Activated CD8-positive, alpha-beta memory T cell treated with anti-CD3 and anti-CD28 coated beads for 4 hours (primary cell): ENCODE measurements around the gene ALDH9A1.
"Not testable (repeated sequence)": the region's sequence is repeated elsewhere in the genome, so short reads cannot be mapped to it uniquely, and the experiment has no call there.

Experiments used
- DNase-seq, 2 donors: peaks; one replicate each; pipeline ENCODE4 v3.0.0-alpha.2; 2020; ENCODE audit warnings: low read depth in 2 of 2

Gene ALDH9A1

GRCh38 chr1:165686971-165687433 is 11.4 kb downstream of the ALDH9A1 start:
- no peak for DNase-seq

- DNase-seq = no peak
Measured at GRCh38 chr1:165686121-165686970, 12.0 kb downstream of the ALDH9A1 start.

- DNase-seq = no peak
Measured at GRCh38 chr1:165683848-165684485, 14.4 kb downstream of the ALDH9A1 start.

DNA sequence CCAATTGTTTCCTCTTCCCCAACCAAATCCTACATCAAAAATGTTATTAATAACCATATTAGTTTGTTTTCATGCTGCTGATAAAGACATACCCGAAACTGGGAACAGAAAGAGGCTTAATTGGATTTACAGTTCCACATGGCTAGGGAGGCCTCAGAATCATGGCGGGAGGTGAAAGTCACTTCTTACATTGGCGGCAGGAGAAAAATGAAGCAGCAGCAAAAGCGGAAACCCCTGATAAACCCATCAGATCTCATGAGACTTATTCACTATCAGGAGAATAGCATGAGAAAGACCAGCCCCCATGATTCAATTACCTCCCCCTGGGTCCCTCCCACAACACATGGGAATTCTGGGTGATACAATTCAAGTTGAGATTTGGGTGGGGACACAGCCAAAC is 17.6 kb downstream of the ALDH9A1 start:
- not testable (repeated sequence) for DNase-seq

GRCh38 chr1:165680303-165680702 is 18.1 kb downstream of the ALDH9A1 start:
- DNase-seq = no peak

DNA sequence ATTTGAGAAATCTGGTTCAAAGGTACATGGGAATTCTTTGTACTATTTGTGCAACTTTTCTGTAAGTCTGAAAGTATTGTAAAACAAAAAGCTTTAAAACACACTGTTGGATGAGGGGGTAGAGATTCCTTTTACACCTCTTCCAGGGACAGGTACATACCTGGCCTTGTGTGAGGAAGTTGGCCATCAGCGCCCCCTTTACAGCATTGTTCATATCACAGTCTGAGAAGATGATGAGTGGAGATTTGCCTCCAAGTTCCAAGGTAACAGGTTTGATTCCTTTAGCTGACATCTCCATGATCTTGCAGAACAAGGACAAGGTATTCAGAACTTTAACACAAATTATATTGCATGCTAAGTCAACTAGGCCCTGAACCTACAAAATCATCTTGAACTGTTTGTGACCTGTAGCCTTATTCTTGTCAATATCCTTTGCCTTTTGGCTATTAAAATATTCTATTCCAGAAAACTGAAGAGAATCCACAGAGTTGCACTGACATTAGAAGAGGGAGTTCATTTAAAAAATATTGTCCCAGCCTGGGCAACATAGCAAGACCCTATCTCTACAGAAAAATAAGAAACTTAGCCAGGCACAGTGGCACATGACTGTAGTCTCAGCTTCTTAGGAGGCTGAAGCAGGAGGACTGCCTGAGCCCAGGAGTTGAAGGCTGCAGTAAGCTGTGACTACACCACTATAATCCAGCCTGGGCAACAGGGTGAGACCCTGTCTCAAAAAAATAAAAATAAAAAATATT is 18.9 kb downstream of the ALDH9A1 start:
- no peak for DNase-seq

- no peak for DNase-seq
Measured at GRCh38 chr1:165678509-165678908, 19.9 kb downstream of the ALDH9A1 start.

DNA sequence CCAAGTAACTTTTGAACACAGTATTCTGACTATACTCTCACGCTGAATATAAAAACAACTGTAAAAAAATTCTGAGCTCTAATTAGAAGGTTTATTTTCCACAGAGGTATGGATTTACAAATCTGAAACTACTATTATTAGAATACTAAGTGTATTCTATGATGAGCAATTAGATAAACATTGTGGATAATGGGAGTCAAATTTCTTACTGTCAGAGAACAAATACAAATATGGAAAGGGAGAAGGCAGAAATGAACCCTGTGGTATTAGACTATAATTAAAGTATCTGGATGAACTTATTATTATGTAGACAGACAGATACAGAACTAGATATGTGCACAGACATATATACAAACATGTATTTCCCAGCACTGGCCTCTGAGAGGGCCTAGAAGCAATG is 22.6 kb downstream of the ALDH9A1 start:
- DNase-seq = no peak

DNA sequence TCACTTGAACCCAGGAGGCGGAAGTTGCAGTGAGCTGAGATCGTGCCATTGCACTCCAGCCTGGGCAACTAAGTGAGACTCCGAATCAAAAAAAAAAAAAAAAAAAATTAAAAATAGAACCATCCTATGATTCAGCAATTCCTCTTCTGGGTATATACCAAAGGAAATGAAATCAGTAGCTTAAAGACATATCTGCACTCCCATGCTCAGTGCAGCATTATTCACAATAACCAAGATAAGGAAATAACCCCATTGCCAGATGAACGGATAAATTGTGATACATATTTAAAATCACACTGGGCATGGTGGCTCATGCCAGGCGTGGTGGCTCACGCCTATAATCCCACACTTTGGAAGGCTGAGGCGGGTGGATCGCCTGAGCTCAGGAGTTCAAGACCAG is 23.8 kb downstream of the ALDH9A1 start:
- DNase-seq = no peak

DNA sequence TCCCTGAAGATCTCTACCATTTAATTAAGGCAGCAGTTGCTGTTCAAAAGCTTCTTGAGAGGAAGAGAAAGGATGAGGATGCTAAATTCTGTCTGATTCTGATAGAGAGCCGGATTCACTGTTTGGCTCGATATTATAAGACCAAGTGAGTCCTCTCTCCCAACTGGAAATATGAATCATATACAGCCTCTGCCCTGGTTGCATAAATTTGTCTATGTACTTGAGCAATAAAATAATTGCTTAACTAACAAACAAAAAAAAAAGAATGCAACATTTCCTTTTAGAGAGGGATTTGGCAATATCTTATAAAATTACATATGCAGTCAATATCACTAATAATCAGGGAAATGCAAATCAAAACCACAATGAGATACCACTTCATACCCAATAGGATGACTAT is 26.8 kb downstream of the ALDH9A1 start:
- DNase-seq = no peak

GRCh38 chr1:165668184-165668583 is 30.2 kb downstream of the ALDH9A1 start:
- no peak for DNase-seq

DNA sequence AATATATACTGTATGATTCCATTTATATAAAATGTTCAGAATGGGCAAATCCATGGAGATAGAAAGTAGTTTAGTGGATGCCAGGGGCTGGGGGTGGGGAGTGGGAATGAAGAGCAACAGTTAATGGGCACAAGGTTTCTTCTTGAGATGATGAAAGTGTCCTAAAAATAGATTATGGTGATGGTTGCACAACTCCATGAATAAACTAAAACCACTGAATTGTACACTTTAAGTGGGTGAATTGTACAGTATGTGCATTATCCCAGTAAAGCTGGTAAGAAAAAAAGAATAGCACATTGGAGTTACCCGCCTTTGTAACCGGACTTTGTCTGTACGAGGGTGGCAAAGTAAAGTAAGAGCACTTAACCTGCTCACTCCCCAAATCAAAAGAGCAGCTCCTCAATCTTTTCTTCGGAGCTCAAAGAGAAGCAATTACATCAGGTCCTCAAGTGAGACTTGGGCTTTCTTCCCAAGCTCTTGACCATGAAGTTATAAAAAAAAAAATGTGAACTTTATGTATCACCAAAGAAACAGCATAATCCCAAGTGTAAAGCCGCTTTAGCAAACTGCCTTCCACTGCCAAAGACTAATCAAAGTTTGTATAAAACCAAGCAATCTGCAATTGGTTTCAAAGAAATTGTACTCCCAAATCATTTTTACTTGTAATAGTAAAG is 32.1 kb downstream of the ALDH9A1 start:
- no peak for DNase-seq

GRCh38 chr1:165662186-165662585 is 36.2 kb downstream of the ALDH9A1 start:
- no peak for DNase-seq

DNA sequence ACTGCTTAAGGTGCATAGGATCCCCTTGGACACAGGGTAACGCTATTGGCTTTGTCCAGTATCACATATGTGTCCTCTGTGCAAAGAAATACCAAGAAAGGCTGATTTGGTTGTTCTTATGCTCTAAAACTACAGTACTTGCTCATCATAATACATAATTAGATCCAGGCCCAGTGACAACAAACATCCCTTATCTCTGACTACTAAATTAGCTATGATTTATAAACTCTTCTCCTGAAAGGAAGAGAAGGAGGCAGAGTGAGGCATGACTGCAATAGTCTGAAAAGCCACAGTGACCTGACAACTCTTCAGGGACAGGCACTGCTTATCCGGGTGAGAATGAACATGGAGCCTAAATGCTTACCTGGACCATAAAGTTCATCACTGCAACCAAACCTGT is 36.7 kb downstream of the ALDH9A1 start:
- DNase-seq = no peak

DNA sequence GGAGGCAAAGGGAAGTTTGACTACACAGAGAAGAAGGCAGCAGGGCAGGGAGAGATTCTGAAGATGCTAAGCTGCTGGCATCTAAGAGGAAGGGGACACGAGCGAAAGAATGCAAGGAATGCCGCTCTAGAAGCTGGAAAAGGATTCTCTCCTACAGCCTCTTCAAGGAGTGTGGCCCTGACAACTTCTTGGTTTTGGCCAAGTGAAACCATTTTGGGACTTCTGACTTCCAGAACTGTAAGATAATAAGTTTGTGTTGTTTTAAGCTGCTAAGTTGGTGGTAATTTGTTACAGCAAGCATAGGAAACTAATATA is 38.8 kb downstream of the ALDH9A1 start:
- DNase-seq = no peak

GRCh38 chr1:165658766-165659580 is 39.4 kb downstream of the ALDH9A1 start:
- DNase-seq = not testable (repeated sequence)

GRCh38 chr1:165650981-165651625 is 47.3 kb downstream of the ALDH9A1 start:
- DNase-seq = no peak

DNA sequence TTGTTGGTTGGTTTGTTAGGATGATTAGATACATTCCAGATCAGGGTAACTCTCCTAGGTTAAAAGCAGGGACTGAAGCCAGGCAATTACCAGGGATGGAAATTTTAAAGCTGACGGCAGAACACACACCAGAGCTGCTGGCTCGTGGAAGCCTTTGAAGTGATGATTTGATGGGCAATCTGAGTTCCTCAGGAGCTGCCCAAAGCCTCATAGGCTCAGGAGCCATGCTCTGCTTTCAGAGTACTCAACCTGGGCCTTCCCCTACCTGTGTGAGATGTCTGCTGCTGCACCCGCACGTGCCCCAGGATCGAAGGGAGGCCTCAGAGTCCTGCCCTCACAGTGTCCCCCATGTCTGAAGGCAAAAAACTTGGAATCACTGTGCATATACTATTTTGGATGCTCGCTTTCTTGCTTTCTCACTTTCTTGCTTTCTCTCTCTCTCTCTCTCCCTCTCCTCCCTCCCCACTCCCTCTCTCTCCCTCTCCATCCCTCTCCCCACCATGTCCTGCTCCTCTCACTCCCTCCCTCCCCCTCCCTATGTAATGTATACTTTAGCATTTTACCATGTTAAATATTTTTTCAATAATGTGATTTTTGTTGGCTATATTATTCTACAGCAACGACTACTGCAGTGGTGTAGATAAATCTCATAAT is 49.3 kb downstream of the ALDH9A1 start:
- DNase-seq = no peak

DNA sequence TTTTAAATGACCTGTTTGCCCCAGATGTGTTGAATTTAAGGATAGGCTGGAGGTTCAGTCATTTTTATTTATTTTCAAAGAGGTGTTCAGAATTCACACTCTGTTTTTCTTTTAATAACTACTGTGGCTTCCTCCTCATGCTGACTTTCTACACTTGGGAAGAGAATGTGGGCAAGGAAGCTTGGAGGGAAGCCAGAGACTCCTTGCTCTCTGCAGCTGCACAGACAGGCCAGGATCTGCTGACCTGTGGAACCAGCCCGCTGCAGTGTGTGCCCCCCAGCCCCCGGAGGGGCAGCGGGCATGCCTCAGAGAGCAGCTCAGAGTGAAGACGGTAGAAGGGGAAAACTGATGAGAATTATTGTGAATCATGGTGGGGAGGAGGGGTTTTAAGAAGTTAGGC is 50.4 kb downstream of the ALDH9A1 start:
- no peak for DNase-seq

GRCh38 chr1:165647517-165647916 is 50.8 kb downstream of the ALDH9A1 start:
- DNase-seq = no peak
